ENCODE data around the gene MAPRE3. TPM values are rescaled to one million over a fixed set of nuclear protein-coding genes. Genes with fewer than 3 reads are reported as not detected.

The MAPRE3 gene
- total RNA-seq, 1 experiment from 2014 or later = 0.57 TPM

DNA sequence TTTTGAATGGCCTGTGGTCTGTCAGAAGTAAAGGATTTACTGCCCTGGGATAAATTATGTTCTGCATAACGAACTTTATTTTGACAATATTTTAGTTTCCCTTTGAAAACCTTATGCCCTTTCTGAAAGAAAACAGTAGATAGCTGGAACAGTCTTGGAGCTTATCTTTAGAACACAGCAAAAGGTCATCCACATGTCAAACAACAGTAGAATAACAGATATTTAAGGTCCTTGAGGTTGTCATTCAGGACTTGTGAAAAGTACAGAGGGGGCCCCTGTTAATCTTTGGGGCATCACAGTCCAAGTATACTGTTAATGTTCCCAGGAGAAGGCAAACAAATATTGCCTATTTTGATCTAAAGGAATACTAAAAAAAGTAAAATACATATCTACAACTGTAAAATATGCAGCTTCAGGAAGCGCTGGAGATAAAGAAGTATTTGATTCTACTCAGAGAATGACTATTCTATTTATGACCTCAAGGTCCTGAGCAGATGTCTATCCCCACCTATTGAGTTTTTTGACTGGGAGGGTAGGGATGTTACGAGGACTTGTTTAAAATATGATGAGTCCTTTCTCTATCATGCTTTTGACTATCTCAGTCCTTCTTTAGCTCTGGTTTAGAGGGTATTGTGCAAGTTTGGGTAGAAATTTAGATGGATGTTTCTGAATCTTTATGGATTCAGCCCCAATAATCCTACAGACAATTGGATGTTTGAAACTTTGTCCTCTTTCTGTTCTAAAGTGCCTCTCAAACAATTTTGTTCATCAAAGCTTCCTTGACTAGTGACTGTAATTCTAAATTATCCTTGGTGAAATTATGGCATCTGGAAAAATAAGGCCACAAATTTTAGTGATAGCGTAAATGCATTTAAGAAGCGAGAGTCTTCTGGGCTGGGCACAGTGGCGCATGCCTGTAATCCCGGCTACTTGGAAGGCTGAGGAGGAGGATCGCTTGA is 37.3 kb downstream of the MAPRE3 start:
- H3K27ac ChIP-seq = no peak overlapping the region
- no peak overlapping the region for H3K4me3 ChIP-seq
- no peaks in the 10 kb centered on the region for H3K4me1 ChIP-seq
- no peak for DNase-seq
- no peaks in the 10 kb centered on the region for H3K36me3 ChIP-seq
- H3K27me3 ChIP-seq = peaks cover 3% of the 10 kb centered on the region; the same call in 1 of the 2 replicates
- H3K9me3 ChIP-seq (replicated peaks) = 0 out of 2 replicates have a peak, but pooled peaks cover 2% of the 10 kb centered on the region

DNA sequence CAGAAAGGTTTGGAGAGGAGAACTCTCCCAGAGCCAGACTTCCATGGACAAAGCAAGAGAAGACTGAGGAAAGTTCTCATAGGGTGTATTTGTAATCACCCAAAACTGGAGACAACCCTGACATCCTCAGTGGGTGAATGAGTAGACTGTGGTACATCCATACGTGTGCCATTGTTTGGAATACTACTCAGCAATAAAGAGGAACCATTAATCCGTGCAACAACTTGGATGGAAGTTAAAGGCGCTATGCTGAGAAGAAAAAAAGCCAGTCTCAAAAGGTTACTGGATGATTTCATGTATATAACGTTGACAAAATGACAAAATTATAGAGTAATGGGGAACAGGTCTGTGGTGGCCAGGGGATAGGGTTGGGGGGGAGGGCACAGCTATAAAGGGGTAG is 38.2 kb downstream of the MAPRE3 start:
- no peak for DNase-seq
- Histone ChIP-seq H3K27ac (no peak overlapping the region), H3K27me3 (peaks cover 3% of the 10 kb centered on the region; the same call in 1 of the 2 replicates), H3K4me1 (no peaks in the 10 kb centered on the region), H3K9me3 (replicated peaks) (0 out of 2 replicates have a peak, but pooled peaks cover 5% of the 10 kb centered on the region), H3K36me3 (no peaks in the 10 kb centered on the region), H3K4me3 (no peak overlapping the region)

DNA sequence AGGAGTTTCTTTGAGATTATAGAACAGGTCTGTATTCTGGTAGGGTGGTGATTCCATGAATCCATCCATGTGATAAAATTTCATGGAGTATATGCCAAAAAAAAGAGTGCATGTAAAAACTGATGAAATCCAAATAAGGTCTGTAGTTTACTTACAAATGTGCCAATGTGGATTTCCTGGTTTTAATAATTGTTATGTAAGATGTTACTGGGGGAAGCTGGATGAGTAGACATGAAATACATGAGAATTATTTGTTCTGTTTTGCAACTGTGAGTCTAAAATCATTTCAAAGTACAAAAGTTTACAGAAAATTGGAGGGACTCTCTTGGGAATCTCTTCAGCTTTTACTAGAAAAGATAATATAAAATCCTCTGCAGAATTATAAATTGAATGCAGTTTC is 38.6 kb downstream of the MAPRE3 start:
- Histone ChIP-seq H3K4me3 (no peak overlapping the region), H3K36me3 (no peaks in the 10 kb centered on the region), H3K9me3 (replicated peaks) (0 out of 2 replicates have a peak, but pooled peaks cover 6% of the 10 kb centered on the region), H3K27me3 (peaks cover 3% of the 10 kb centered on the region; the same call in 1 of the 2 replicates), H3K4me1 (no peaks in the 10 kb centered on the region), H3K27ac (no peak overlapping the region)
- no peak for DNase-seq

DNA sequence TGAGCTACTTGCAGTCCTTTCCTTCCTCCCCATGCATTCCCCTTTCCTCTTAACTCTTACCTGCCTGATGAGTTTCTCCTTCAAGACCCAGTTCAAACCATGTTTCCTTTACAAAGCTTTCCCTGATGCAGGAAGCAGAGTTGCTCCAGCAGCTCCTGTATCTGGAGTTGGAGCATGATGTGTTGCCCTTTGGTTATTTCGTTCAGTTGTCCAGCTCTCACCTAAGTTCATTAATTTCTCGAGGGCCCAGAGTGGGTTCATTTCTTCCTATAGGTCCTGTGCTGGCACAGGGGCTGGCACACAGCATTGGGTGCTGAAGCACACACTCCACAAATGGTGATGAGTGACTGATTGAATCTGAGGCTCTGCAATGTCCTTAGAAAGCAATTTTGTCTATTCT is 39.3 kb downstream of the MAPRE3 start:
- H3K4me3 ChIP-seq = no peak overlapping the region
- DNase-seq = no peak
- H3K36me3 ChIP-seq = no peaks in the 10 kb centered on the region
- 0 out of 2 replicates have a peak, but pooled peaks cover 6% of the 10 kb centered on the region for H3K9me3 ChIP-seq (replicated peaks)
- H3K4me1 ChIP-seq = no peaks in the 10 kb centered on the region
- H3K27me3 ChIP-seq = peaks cover 3% of the 10 kb centered on the region; the same call in 1 of the 2 replicates
- H3K27ac ChIP-seq = no peak overlapping the region

DNA sequence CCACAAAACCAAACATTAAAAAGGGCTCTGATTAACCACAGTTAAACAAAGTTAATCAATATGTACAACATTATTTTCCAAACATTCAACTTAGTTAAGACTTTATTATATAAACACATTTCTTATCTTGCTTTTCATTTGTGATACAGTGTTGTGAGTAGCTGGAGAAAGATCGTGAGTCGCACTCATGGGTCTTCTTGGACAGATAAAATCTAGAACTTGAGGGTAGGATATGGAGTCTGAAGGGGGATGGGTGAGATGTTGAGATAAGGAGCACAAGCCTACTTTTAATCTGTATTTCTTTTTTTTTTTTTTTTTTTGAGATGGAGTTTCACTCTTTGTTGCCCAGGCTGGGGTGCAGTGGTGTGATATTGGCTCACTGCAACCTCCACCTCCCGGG is 39.7 kb downstream of the MAPRE3 start:
- Histone ChIP-seq H3K4me3 (no peak overlapping the region), H3K4me1 (no peaks in the 10 kb centered on the region), H3K27me3 (peaks cover 3% of the 10 kb centered on the region; the same call in 1 of the 2 replicates), H3K36me3 (no peaks in the 10 kb centered on the region), H3K27ac (no peak overlapping the region), H3K9me3 (replicated peaks) (0 out of 2 replicates have a peak, but pooled peaks cover 6% of the 10 kb centered on the region)
- DNase-seq = no peak

DNA sequence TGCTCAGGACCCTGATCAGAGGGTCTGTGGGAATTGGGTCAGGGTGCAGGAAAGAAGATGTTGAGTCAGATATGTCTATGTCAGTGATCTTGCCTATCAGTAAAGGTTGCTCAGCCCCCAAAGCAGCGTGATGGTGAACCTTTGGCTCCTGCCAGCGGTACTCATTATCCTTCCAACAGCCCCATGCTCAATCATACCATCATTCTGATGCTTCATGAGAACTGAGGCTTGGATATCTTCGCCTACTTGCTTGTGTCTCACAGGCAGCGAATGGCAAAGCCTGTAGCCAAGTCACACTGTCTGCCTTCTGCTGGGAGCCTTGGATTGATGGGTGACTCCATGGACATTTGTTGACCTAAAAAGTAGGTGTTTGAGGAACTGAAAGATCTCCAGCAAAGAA is 43.3 kb downstream of the MAPRE3 start:
- Histone ChIP-seq H3K27me3 (peaks cover 3% of the 10 kb centered on the region; the same call in 1 of the 2 replicates), H3K36me3 (no peaks in the 10 kb centered on the region), H3K9me3 (replicated peaks) (0 out of 2 replicates have a peak, but pooled peaks cover 6% of the 10 kb centered on the region), H3K4me1 (no peaks in the 10 kb centered on the region), H3K4me3 (no peak overlapping the region), H3K27ac (no peak overlapping the region)
- no peak for DNase-seq

DNA sequence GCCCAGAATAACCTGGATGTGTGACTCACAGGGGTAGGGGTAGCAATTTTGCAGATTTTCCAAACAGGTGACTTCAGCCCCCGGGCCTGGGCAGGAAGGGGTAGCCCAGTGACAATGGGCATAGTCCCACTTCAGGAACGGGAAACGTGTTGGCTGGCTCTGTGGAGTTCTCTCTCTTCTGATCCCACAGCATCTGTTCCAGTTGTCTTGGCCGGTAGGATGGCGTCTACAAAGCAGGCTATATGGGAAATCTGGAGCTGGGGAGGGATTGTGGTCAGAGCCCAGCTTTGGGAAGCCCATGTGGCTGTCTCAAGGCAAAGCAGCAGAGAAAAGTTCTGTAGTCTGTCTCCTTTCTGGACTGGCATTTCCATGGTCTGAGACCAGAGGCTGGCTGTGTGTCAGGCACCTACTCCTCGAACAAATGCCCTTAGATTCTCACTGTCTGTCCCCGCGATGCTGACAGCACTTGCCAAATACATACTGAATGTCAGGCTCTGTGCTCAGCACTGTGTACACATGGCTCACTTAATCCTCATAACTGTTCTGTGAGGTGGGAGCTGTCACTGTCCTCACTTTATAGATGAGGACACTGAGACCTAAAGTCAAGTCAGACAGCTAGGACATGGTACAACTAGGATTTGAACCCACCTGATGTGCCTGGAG is 44.5 kb downstream of the MAPRE3 start:
- H3K9me3 ChIP-seq (replicated peaks) = 0 out of 2 replicates have a peak, but pooled peaks cover 6% of the 10 kb centered on the region
- peaks cover 3% of the 10 kb centered on the region; the same call in 1 of the 2 replicates for H3K27me3 ChIP-seq
- no peaks in the 10 kb centered on the region for H3K4me1 ChIP-seq
- H3K36me3 ChIP-seq = no peaks in the 10 kb centered on the region
- no peak overlapping the region for H3K27ac ChIP-seq
- H3K4me3 ChIP-seq = no peak overlapping the region
- no peak for DNase-seq

DNA sequence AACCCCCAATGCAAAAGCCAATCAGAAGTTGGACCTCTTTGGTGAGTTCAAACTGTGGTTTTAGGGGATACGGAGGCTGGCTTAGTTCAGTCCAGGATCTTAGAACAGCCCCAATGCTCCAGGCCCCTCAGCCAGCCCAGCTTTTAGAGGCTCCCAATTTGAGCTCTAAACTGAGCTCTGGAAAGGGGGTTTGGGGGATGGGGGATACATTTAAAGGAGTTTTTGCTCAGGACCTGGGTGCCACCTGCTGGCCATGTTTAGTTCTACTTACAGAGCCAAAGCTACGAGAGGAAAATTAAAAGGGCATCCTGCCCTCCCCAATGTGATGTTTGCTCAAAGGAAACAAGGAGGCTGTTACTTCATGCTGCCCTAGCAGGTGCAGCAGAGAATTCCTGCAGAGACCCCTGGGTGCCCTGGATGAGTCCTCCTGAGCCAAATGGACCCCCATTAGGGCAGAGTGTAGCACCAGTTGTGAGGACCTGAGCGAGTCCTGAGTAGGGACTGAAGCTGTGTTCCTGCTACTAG is 46.4 kb downstream of the MAPRE3 start:
- H3K4me3 ChIP-seq = no peak overlapping the region
- H3K27ac ChIP-seq = no peak overlapping the region
- peak; percentile 63 to 78 for DNase-seq
- H3K9me3 ChIP-seq (replicated peaks) = 0 out of 2 replicates have a peak, but pooled peaks cover 6% of the 10 kb centered on the region
- no peaks in the 10 kb centered on the region for H3K36me3 ChIP-seq
- no peaks in the 10 kb centered on the region; the same call in none of the 2 replicates for H3K27me3 ChIP-seq
- H3K4me1 ChIP-seq = peaks cover 4% of the 10 kb centered on the region; the same call in 1 of the 2 replicates

DNA sequence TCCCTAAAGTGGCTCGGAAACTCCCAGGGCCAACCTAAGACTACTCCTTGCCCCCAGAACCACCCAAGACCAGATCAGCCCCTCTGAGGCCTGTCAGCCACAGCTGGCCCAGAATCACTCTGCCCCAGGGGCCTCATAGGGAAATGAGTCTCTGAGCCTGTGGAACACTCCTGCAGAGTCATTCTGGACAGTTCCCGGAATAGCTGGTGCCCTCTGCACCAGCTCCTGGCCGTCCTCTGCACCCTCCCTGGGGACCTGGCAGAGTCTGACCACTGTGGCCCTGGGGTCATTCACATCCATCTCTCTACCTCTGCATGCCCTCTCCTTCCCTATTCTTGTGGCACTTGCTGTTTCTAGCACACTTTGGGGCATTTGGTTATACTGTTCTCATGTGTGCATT is 47.7 kb downstream of the MAPRE3 start:
- no peaks in the 10 kb centered on the region for H3K36me3 ChIP-seq
- H3K27me3 ChIP-seq = no peaks in the 10 kb centered on the region; the same call in none of the 2 replicates
- no peak overlapping the region for H3K27ac ChIP-seq
- no peak overlapping the region for H3K4me3 ChIP-seq
- no peak for DNase-seq
- H3K4me1 ChIP-seq = peaks cover 4% of the 10 kb centered on the region; the same call in 1 of the 2 replicates
- 0 out of 2 replicates have a peak, but pooled peaks cover 3% of the 10 kb centered on the region for H3K9me3 ChIP-seq (replicated peaks)

DNA sequence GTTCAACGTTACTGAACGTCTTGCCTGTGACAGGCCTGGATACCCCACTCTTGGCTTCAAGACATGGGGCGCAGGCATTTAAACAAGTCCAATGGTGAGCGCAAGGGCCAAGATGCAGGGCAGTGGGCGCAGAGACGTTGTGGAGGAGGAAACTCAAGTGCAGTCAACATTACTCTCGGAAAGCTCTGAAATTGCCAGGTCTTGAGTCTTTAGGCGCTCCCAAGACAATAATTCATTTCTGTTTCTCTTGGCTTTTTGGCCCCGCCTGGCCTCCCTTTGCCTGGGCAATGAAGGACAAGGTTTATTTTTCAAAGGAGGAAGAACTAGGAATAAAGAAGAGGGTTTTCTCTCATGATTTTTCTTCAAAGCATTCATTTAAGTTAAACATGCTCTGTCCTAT is 49.0 kb downstream of the MAPRE3 start:
- Histone ChIP-seq H3K9me3 (replicated peaks) (no peaks in the 10 kb centered on the region), H3K27me3 (no peaks in the 10 kb centered on the region; the same call in none of the 2 replicates), H3K4me1 (peaks cover 4% of the 10 kb centered on the region; the same call in 1 of the 2 replicates), H3K27ac (no peak overlapping the region), H3K36me3 (no peaks in the 10 kb centered on the region), H3K4me3 (no peak overlapping the region)
- DNase-seq = no peak

DNA sequence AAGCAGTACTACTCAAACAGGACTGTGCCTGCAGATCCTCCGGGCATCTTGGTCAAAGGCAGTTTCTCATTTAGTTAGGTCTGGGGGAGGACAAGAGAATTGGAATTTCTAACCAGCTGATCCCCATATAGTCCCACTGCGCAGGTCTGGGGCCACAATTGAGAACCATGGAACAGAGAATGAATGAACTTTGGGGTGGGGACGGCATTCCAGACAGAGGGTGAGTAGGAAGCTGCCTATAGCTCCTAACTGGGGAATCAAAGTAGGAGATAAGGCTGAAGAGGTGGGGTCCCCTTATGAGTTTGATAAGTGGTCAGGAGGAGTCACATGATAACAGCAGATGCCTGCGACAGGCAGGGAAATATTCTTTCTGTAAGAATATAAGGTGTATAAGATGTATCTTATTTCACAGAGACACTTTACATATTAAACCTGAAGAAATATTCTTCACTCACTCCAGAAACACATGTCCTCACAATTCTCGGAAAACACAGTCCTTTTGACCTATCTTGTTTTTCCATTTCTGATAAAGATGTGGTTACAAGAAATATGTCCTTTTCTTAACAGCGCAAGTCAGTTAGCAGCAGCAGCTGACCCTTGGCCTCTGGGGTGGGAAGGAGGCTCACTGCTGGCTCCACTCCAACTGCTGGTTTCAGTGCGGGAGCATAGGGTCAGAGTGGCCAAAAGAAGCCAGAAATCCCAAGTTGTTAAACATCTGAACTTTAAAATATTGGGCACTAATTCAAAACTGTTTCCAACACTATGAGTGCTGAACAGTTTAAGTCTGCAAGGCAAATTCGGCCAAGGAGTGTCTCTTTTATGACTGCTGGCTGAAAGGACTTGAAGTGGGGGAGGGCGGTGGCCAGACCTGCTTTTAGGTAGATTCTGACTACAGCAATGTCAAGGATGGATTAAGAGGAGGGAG is 49.8 kb downstream of the MAPRE3 start:
- Histone ChIP-seq H3K4me1 (peaks cover 4% of the 10 kb centered on the region; the same call in 1 of the 2 replicates), H3K4me3 (no peak overlapping the region), H3K36me3 (no peaks in the 10 kb centered on the region), H3K27me3 (no peaks in the 10 kb centered on the region; the same call in none of the 2 replicates), H3K9me3 (replicated peaks) (no peaks in the 10 kb centered on the region), H3K27ac (no peak overlapping the region)
- DNase-seq = no peak

DNA sequence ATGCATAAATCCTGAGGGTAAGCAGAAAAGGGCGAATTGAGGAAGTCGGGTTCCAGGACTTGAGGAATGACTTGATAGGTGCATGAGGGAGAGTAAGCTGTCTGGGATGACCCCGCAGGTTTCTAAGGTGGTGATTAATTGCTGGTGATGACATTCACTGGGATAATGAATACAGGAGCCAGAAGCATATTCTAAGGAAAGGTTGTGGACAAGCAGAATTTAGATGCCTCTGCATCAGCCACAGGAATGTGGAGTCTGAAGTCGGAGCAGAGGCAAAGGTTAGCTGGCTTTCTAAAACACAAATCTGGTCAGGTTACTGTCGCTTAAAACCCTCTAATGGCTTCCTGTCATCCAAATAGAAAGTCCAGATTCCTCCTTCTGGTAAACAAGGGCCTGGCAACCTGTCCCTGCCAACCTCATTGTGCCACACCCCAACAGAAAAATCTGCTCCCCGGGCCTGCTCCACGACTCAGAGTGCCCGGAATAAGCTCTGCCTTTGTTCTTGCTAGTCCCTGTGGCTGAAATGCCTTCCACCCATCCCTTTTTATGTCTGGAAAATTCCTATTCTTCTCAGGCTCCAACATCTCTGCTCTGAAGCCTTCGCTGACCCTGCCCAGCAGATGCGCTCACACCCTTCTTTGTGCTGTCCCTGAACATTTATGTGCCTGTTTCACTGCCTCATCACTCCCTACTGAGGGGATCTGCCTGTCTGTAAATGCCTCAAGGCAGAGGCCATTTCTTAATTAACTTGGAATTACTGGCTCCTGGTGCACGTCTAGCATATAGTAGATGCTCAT is 51.0 kb downstream of the MAPRE3 start:
- H3K36me3 ChIP-seq = no peaks in the 10 kb centered on the region
- H3K9me3 ChIP-seq (replicated peaks) = no peaks in the 10 kb centered on the region
- no peak overlapping the region for H3K27ac ChIP-seq
- DNase-seq = no peak
- H3K4me1 ChIP-seq = peaks cover 4% of the 10 kb centered on the region; the same call in 1 of the 2 replicates
- H3K4me3 ChIP-seq = no peak overlapping the region
- no peaks in the 10 kb centered on the region; the same call in none of the 2 replicates for H3K27me3 ChIP-seq

DNA sequence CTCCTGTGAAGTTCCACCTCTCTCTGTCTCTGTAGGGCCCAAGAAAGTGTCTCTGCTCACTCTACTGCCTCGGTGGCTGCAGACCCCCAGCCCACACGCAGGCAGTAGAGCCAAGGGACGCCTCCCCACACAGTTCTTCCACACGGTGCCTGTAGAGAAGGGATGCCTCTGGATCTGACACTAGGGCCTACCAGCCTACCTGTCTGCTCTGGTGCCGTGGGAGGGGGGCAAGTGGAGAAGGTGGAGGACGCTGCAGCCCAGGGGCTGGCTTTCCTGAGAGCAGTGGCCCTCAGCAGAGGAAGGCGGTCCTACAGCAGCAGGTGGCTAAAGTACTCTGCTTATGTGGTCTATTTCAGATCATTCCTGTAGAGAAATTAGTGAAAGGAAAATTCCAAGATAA is 53.3 kb downstream of the MAPRE3 start:
- Histone ChIP-seq H3K27me3 (no peaks in the 10 kb centered on the region; the same call in none of the 2 replicates), H3K4me1 (peaks cover 12% of the 10 kb centered on the region), H3K9me3 (replicated peaks) (no peaks in the 10 kb centered on the region), H3K4me3 (no peak overlapping the region), H3K36me3 (no peaks in the 10 kb centered on the region), H3K27ac (no peak overlapping the region)
- DNase-seq = no peak

Measured in SJCRH30 (cell line).